ENCODE results near the gene SLC45A1. TPM values are rescaled to one million over a fixed set of nuclear protein-coding genes. Genes with fewer than 3 reads are reported as not detected.

SLC45A1 gene
- total RNA-seq, 1 experiment from 2014 or later: 1.4 TPM

- no peak for DNase-seq (ENCODE audit: extremely low read depth, low read depth)
These were observed 63.7 kb downstream of the SLC45A1 start for GRCh38 chr1:8381618-8382017.

DNA sequence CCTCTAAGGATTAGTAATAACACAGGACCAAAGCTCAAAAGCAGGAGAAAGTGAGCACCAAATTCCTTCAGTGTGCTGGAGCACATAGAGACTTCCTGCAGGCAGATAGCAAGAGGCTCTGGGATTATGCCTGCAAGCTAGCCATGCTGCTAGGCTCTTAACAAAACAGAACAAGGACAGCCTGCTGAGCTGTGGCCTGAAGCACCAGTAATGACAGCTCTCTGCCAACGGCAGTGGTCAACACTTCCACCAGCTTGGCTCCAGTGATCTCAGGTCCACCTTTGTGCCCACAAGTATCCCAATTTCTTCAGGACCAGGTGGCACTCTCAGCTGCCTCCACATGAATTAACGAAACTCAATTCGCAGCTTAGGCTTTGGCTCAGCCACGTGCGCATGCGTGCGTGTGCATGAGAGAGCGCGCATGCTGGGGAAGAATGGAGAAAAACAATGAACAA lies 64.2 kb downstream of the SLC45A1 start:
- no peak for DNase-seq (ENCODE audit: extremely low read depth, low read depth)

DNA sequence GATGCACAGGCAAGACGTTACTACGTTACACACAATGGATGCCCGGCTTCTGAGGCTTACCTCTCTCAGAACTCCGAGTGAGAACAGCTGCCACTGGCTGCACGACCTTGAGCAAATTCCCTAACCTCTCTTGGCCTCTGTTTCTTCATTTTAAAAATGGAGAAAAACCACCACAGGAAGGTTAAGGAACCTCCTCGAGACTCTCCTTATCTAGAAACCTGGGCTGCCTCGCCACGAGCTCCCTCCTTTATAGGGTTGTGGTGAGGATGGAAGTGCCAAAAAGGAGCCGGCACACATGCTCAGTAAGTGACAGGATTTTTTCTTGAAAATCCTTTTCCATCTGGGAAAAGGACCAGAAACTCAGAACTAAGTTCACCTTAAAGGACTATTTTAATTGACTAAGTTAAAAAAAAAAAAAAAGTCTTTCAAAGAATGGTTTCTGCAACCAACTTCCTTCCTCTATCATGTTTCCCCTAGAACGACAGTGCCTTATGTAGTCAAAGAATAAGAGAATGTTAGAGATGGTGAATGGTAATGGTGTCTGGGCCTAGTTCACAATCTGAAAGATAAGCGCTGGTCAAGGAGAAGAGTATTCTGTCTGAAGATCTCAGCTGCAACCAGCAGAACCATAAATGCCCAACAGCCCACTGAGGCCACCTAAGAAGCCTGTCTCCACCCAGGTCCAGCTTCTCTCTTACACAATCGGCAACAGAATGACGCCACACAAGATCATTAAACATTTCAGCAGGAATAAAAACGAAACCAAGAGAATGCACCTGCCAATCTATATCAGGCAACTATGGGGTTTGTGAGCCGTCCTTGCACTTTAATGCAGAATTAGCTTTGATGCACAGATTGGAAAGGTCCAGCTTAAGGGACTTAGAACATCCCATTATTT lies 64.9 kb downstream of the SLC45A1 start:
- no peak for DNase-seq (ENCODE audit: extremely low read depth, low read depth)

DNA sequence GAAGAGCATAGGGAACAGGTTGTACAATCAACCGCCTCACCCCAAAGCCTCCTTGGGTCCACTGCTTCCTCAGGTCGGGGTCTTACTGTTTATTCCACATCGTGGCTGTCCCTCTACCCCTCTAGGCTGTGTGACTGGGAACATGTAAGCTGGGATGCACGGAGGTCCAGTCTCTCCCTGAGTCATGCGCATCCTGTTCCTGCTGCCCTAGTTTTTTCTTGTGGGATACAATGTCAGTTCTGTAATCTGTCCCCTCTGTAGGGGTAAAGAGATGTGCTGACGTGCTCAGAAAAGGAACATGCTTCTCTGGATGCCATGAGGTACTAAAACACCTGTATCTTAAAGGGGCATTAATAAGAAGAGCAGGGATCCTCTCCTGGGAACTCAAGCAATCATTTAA lies 66.2 kb downstream of the SLC45A1 start:
- no peak for DNase-seq (ENCODE audit: extremely low read depth, low read depth)

DNA sequence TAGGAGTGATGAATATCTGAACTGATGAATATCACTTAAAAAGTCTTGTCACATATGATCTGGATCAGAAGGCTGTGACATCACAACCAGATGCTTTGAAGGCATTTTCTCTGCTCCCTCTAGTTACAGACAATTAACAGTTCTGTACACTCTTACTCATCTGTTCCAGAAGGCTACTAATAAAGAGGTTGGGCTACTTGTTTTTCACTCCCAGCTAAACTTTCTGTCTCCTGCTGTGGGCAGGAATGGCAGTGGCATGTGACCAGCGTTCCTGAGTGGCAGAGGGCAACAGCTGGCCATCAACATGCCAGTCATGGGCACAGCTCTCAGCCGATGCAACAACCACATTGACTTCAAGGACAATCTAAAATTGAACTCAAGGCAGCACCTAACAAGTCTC lies 66.7 kb downstream of the SLC45A1 start:
- DNase-seq (ENCODE audit: extremely low read depth, low read depth): no peak

GRCh38 chr1:8386247-8386646 lies 68.3 kb downstream of the SLC45A1 start:
- no peak for DNase-seq (ENCODE audit: extremely low read depth, low read depth)

GRCh38 chr1:8388732-8389562 lies 71.0 kb downstream of the SLC45A1 start:
- no peak for DNase-seq (ENCODE audit: extremely low read depth, low read depth)

DNA sequence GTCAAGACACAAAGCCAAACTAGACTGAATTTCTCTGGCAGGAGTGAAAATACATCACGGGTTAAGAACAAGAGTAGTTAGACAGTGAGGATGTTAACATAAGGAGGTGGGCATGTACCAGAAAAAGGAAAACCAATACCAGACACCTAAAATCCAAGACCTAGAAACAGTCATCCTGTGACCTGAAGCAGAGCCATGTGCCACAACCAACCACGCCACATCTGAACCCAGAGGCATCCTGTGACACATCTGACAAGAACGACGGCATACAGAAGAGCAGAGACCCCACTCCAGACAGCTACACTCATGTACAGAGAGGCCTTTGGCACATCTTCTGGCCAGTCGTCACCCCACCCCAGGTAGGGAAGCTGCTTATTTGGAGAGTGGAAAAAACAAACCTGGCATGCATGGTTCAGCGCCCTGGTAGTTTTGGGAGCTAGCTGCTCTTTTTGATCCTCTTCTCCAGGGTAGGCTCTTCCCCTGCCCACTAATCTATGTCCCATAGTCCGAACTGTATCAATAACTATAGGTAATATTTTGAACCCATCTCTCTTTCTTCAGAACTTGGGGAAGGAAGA lies 72.1 kb downstream of the SLC45A1 start:
- DNase-seq (ENCODE audit: extremely low read depth, low read depth): no peak

GRCh38 chr1:8390707-8391106 lies 72.8 kb downstream of the SLC45A1 start:
- DNase-seq (ENCODE audit: extremely low read depth, low read depth): no peak

GRCh38 chr1:8392522-8392921 lies 74.6 kb downstream of the SLC45A1 start:
- no peak for DNase-seq (ENCODE audit: extremely low read depth, low read depth)

Small RNA genes lying within 50 kb of the gene (small RNA-seq; reads per million reads assigned to genes)
- 0 reads per million in 2 experiments for gene RF00019
- 0 reads per million in 2 experiments for gene RNU6-991P
